AML-193 (cell line): ENCODE results near the gene CHAF1B.

Experiments
- DNase-seq, 2 experiments: peaks; one replicate each; lab custom pipeline; 2025; lab: John Stamatoyannopoulos, UW

CHAF1B gene

GRCh38 chr21:36463991-36464390, 78.8 kb downstream of the CHAF1B start:
- no peak for DNase-seq

- no peak for DNase-seq
Measured at GRCh38 chr21:36464590-36464989, 79.4 kb downstream of the CHAF1B start.

GRCh38 chr21:36465478-36465877, 80.3 kb downstream of the CHAF1B start:
- no peak for DNase-seq

- no peak for DNase-seq
Measured at GRCh38 chr21:36466061-36466511, 80.9 kb downstream of the CHAF1B start.
